GM11168 (cell line): Measurements from ENCODE around the gene KRT4.

ENCODE experiments used
- in situ Hi-C: fragments of 300-500 bp; cut with MboI; formaldehyde crosslinking; loops from one replicate; pipeline ENCODE4 v1.12.0; 2022; ENCODE audit warnings: low sequenced_read_pairs; ENCODE audit not compliant: unreplicated experiment

KRT4 gene

GRCh38 chr12:52837781-52838608 lies 24.1 kb upstream of the KRT4 start:
- in situ Hi-C loops, result no loop called here

- in situ Hi-C loops, result no loop called here
These were observed 23.5 kb upstream of the KRT4 start for GRCh38 chr12:52837413-52837741.

- in situ Hi-C loops, result no loop called here
These were observed 22.8 kb upstream of the KRT4 start for GRCh38 chr12:52836491-52837412.

- in situ Hi-C loops, result no loop called here
These were observed 22.1 kb upstream of the KRT4 start for GRCh38 chr12:52836042-52836466.

GRCh38 chr12:52835271-52836041 lies 21.5 kb upstream of the KRT4 start:
- in situ Hi-C loops, result no loop called here

- in situ Hi-C loops, result no loop called here
These were observed 20.7 kb upstream of the KRT4 start for GRCh38 chr12:52834727-52835001.

GRCh38 chr12:52833922-52834726 lies 20.2 kb upstream of the KRT4 start, which contains the start of gene KRT79:
Gene KRT79, minus strand, starts transcription at chr12:52834311. Its CDS starts 51 bp downstream, at chr12:52834260.
- in situ Hi-C loops, result no loop called here

GRCh38 chr12:52832985-52833905 lies 19.3 kb upstream of the KRT4 start:
- in situ Hi-C loops, result no loop called here

GRCh38 chr12:52832451-52832850 lies 18.5 kb upstream of the KRT4 start:
- in situ Hi-C loops, result no loop called here

GRCh38 chr12:52831251-52831650 lies 17.3 kb upstream of the KRT4 start:
- in situ Hi-C loops, result no loop called here

GRCh38 chr12:52829986-52830770 lies 16.3 kb upstream of the KRT4 start:
- in situ Hi-C loops, result no loop called here

GRCh38 chr12:52828591-52829021 lies 14.7 kb upstream of the KRT4 start:
- in situ Hi-C loops, result no loop called here

GRCh38 chr12:52828156-52828555 lies 14.2 kb upstream of the KRT4 start:
- in situ Hi-C loops, result no loop called here

GRCh38 chr12:52827499-52828090 lies 13.7 kb upstream of the KRT4 start:
- in situ Hi-C loops, result no loop called here

GRCh38 chr12:52826611-52827498 lies 12.9 kb upstream of the KRT4 start:
- in situ Hi-C loops, result no loop called here

- in situ Hi-C loops, result no loop called here
These were observed 12.0 kb upstream of the KRT4 start for GRCh38 chr12:52825961-52826360.
